HG03280 (cell line): ENCODE data around the gene USP44.

Experiments used
- ATAC-seq: cut with Tn5 transposase; IDR thresholded peaks from one replicate; pipeline ENCODE4 v1.9.1; 2021; ENCODE audit warnings: mild to moderate bottlenecking, moderate library complexity; ENCODE audit not compliant: unreplicated experiment

The USP44 gene

DNA sequence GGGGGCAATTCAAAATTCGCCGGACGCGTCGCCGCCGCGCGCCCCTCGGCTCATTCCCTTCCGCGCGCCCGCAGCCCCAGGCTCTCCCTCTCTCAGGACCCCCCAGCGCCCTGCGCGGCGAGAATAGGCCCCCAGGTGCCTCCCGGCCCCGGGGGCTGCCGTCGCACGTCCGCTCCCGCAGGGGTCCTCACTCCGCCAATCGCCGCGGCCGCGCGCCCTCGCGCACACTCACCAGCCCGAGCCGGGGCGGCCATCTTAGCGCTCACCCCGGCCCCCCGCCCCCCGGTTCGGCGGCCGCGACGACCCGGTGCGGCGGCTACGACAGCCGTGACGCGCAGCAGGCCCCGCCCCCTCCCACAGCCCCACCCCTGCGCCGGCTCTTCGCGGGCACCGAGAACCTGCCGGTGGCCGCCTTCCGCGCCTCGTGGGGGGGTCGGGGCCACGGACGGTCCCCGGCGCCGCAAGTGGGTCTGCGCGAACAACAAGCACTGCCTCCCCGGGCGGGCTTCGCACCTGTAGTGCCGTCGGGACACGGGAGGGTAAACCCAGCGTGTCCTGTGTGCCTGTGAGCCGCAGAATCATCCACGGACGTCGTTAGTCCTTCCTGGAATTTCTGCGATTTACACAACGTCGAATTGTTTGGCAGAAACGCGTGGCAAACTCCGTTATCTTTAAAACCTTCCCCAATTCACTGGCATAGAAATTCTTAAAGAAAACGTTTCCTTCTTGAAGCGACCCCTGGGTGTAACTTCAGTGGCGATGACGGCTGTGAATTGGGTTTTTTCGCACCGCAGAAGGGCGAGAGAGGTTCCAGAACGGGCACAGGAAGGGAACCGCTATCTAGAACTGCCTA lies 2.5 kb downstream of the USP44 start:
- no peak for ATAC-seq

DNA sequence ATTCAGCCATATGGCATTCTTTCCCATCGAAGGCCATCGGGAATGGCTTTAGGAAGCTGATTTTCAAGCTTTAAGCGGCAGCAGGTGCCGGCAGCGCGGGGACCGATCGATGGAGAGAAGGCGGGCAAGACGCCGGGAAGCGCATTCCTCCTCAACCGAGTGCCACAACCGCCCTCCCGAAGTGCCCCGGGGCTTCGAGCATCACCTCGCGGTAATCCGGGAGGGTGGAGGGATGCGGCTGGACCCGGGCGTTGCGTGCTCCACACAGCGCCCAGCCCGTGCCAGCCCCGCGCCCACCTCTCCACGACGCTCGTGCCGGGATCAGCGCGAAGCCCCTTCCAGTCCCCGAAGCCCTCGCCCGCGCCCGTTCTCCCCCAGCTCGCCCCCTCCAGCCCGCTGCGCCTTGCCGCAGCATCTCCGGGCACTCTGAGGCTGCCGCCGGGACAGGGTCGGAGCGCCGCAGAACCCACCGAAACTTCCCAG lies 3.2 kb downstream of the USP44 start:
- ATAC-seq, result no peak

DNA sequence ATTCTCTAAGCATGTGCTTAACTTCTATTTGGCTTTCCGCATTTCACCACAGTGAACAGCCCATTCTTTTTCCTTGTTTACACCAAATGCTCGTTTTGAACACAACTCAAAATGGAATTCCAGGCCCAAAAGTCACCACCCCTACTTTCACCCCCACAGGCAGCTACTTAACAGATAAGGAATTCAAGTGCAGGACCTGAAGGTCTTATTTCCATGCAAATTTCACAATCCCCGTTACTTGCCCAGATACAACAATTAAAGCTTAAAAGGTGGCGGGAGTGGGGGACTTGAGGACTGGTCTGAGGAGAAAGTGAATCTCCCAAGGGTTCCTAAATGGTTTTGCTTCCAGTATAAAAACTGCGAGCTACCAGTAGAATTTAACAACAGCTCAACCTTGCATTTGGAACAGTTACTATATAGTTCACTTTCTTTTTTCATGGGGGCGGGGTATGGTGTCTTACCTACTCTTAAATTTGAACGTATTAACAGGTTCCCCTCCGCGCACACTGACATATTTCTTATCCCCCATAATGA lies 3.7 kb downstream of the USP44 start:
- no peak for ATAC-seq

DNA sequence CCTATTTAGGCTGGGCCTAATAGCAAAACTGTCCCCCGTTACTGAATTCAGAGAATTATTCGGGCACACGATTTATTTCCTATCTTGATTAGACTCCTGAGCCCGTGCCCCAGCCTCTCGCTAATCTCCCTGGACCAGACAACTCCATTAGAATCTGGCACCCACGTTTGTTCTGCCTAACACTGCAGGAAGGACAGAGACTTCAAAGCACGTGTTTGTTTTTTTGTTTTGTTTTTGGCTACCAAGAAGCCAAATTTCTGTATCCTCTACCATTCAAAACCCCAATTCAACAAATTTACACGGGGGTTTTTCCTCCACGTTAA lies 4.8 kb downstream of the USP44 start:
- ATAC-seq, result no peak

DNA sequence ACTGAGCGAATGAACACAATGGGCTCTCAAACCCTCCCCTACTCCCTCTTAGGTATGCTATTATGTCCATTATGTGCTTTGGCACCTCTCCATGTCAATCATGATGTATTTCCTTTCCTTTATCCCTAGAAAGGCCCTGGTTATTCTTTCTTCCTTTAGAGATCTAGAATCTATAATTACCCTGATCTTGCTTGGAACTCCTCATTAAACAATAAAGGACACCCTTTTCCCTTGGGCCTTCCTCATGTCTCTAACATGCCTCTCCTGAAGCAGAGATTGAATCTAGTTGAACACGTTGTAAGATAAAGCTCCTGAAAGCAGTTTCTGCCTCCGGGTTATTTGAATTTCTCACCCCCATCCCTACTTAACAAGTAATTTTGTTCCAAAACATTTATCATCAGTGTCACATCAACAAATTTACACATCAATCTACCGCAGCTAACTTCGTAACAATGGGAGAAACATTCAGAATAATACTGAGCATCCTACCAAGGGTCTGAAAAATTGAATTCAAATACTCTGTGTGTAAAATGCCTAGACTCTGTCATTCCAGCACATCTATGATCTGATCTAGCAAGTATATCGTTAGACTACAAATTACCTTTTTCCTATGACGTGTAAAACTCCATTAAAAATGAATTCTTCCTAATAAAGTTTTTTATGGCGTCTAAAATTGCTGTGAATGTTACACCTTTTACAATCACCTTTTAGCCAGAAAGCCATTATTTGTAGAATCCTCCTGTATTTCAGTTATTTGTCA lies 5.4 kb downstream of the USP44 start:
- no peak for ATAC-seq

DNA sequence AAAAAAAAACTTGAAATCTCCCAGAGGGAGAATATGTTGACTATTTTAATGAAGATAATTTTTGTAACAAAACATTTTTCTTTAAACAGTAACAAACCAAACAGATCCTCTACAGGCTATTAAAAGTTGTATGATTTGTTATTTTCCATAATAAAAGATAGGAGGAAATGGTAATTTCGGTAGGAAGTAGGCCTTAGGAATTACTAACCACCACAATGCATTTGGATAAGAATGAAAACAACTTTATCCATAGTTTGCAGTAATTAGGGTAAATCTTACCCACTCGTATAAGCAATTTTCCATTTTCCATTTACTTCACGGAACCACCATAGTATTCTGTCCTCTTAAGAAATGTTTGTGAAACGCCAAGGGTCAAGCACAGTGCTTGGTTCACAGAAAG lies 6.0 kb downstream of the USP44 start:
- ATAC-seq, result no peak

DNA sequence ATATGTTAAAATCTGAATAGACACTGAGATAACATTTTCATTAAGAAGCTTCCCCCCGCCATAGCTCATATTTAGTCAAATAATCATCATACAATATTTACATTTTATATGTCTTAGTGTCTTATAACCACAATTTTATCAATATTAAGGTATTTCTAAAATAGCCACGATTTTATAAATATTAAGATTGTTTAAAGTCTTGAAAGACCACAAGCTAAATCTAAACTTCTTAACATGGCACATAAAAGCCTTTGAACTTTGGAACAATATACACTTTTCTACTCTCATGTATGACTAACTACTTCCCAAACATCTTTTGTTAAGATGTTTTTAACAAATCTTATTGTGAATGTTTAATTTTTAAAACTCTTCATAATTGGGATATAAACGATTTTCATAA lies 6.5 kb downstream of the USP44 start:
- ATAC-seq, result no peak

DNA sequence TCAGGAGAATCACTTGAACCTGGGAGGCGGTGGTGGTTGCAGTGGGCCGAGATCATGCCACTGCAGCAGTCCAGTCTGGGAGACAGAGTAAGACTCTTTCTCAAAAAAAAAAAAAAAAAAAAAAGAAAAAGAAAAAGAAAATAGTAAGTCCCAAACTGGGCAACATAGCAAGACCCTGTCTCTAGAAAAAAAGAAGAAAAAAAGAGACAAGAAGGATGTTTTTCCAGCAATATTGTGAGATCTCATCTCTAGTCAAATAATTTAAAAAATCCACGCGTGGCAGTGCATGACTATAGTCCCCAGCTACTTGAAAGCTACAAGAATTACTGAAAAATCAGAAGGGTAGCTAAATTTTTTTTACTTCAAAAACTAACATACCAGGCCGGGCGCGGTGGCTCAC lies 8.0 kb downstream of the USP44 start:
- ATAC-seq, result no peak

DNA sequence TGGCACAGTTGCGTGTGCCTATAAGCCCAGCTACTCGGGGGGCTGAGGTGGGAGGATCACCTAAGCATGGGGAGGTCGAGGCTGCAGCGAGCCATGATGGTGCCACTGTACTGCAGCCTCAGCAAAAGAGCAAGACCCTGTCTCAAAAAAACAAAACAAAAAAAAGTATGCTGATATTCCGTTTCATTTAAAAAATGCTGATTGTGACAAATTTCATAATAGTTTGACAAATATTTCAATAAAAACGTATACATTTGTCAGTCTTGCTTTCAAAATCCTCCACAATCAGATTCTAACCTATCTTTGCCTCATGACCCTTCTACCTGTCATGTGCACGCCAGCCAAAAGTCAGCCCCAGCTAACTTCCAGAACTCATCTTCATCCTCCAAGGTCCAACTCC lies 9.8 kb downstream of the USP44 start:
- ATAC-seq, result no peak

DNA sequence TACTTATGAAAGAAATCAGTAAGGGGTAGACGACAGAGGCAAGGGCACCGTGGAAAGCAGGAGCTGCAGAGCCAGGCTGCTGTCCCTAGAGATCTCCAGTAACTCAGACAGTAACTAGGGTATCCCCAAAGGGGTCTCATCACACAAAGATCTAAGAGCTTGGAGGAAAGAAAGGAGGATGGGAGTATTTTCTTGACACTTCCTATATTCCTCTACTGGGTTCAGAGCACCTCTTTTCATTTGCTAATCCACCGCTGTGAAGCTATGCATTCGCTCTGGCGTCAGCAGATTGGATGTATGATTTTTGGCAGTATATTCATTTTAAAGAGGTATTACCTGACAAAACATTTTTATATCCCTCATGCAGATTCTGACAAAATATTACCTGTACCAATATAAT lies 12.6 kb downstream of the USP44 start:
- ATAC-seq, result no peak

DNA sequence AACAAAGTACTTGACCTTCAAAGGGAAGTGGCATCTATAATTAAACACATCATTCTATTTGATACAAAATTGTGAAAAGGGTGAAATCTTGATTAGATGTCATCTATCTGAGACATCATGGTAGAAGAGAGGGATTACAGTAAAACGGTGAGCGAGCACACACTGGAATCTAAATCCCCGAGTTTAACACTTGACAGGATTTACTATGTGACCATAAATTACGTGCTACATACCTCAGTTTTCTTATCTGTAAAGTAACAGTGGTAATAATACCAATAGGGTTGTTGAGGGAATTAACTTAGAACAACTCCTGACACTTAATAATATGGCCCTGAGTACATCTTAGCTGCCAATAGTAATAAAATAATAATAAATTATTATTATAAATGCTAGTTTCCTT lies 13.3 kb downstream of the USP44 start:
- no peak for ATAC-seq

DNA sequence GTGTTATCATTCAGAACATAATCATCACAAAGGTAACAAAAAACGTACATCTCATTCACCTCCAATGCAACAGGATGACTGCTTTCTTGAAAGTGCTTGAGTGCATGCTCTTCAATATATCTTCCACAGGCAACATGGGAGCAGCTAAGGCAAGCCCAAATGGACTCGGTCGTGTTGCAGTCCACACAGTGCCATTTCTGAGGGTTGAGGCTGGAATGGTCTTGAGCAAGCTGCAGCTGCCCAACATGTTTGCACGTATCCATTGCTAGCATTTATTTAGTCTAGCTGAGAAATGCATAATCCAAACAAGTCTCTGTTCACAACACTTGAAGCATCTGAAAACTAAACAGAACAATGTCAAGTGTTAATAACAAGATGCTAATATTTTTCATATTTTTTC lies 17.3 kb downstream of the USP44 start:
- ATAC-seq, result no peak

DNA sequence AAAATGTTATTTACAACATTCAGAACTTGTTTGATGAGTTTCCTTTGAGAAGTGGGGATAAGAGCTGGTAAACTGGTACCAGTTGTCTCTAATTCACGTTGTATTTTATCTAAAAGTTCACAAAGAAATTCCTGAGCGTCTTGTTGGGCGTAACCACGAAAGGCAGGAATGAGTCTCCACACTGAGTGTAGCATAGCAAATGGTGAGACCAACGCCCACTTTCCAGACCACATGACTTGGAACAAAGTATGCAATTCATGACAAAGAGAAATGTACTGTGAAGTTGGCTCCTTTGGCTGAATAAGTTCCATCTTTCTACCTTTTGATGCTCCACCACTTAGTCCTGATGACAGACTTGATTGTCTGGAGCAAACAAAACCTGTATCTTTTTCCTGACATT lies 18.4 kb downstream of the USP44 start:
- ATAC-seq, result no peak

DNA sequence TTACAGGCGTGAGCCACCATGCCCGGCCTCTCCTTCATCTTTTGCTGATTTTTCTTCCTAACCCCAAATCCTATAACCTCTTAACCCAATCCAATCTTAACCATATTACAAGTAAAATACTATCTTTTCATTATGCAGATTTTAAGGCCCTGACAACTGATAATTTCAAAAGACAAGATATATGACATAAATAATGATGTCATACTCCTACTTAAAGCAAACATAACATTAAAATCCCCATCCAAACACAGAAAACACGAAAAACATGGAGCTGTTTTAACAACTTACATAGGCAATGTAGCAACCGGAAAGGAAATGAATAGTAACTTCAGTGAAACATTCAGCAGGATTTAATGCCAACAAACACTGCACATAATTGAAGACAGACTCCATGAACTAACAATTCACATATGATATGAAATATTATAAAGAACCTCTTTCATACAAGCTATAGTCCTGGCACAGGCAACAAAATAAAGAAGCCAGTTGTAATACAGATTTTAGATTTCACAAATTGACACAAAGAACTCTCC lies 21.5 kb downstream of the USP44 start:
- ATAC-seq, result no peak

DNA sequence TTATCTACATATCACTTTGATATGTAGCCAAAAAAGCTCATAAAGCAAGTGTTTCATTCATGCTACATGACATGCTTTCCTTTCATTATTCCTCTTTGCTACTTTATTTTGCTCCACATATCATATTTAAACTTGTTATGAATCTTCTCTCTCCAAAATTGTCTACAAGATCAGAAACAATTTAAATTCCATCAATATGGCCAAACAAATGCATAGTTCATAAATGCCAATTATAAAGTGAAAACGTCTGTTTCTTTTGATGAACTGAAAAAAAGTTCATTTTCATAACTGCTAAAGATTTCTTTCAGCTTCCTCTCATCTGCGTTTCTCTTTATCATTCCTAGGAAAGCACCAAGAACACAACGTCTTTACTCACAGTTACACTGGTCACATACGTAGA lies 22.8 kb downstream of the USP44 start:
- ATAC-seq, result no peak

DNA sequence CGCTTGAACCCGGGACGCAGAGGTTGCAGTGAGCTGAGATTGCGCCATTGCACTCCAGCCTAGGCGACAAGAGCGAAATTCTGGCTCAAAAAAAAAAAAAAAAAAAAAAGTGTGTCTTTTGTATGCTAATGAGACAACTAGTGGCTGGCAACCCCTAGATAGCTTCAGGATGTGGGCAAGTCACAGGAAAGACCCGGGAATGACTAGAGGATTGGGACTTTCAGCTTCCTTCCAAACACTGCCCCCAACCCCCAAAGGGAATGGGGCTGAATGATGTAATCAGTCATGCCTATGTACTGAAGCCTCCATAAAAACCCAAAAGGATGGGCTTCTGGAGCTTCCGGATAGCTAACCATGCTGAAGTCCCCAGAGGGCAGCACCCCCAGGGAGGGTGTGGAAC lies 28.6 kb downstream of the USP44 start:
- ATAC-seq, result no peak

DNA sequence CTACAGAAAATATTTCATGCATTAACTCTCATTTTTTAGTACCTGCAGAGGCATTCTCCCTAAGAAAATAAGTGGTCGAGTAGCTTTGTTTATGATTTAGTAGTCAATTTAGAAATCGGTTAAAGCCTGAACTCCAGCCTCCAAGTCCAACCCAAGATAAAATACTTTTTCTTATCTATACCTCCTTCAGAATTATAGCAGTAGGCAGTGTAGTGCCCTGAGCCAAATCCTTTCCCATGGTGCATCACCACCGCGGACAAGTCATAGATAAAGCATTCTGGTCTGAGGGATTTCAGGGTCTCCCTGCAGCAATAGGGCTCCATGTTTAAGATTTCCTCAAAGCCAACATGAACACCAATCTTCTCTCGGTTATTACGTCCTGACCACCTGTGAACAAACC lies 30.5 kb downstream of the USP44 start:
- ATAC-seq, result no peak

DNA sequence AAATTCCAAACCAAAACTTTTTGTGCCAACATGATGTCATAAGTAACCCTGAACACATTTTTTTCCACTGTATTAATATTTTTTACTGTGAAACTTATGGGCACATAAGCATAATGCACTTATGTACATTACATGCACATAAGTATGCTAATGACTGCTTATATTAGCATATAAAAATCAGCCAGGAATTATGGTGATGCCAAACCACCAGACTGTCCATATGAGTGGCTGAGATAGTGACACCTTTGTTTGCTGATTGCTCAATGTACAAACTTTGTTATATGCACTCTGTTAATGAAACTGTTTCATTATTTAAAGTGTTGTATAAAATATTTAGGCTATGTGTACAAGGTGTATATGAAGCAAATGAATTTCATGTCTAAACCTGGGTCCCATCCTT lies 32.3 kb downstream of the USP44 start:
- no peak for ATAC-seq

DNA sequence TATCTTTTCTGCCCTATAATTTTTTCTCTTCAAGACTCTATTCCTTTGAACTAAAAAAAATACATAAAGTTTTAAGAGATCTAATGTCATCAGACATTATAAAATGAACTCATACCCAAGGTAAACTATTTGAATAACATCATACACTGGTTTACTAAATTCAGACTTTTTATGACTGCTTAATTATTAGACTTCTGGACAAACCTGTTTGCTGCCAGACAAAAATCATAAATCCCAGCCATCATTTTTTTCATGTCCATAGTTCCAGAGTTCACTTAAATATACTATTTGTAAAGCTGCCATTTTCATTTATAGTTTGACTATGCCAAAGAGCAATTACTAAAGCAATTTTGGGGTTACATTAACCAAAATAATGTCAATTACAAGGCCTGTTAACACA lies 34.0 kb downstream of the USP44 start:
- no peak for ATAC-seq

DNA sequence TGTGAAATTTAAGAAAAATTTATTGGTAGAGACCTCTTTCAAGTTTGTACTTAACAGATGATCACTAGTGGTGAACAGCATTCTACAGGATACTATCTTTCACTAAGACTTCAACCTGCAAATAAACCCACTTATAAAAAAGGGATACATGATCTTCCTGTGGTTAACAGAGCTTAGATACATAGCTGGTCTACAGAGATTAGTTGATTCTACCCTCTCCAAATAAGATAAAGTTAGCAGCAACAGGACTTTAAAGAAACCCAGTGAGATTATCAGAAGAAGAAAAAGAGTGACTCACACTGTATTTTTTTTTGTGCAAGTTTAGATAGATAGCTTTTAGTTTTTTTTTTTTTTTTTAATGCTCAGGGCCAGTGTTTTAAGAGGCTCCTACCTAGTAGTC lies 34.5 kb downstream of the USP44 start:
- ATAC-seq, result no peak

DNA sequence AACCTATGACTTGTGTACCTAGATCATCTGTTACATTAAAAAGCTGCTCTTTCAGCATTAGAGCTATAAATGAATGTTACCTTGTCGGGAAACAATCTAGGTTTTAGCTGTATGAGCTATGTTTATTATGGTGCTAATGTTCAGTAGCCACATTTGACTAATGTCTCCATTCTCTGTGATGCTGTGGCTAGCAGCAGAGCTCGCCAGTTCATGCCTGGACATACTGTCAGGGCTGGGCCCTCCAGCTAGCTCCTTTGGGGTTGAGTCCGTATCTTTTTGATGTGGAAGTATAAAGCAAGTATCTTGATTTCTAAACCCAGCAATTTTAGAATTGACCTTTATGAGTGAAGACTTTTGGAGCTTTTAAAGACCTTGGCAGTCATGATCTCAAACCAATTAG lies 36.1 kb downstream of the USP44 start:
- no peak for ATAC-seq

DNA sequence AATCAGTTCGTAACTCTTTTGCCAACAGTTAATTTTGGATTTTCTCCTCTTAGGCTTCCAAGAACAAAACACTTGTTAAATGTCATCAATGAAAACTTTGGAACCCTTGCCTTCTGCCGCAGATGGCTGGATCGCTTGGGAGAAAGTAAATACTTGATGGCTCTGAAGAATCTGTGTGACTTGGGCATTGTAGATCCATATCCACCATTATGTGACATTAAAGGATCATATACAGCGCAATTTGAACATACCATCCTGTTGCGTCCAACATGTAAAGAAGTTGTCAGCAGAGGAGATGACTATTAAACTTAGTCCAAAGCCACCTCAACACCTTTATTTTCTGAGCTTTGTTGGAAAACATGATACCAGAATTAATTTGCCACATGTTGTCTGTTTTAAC lies 37.7 kb downstream of the USP44 start:
- ATAC-seq, result no peak
